GM18870 (cell line): ENCODE data around the gene CD247.
A peak's percentile ranks its signal among the peaks of the same experiment; 100 is the strongest.

ENCODE experiments used
- ATAC-seq: cut with Tn5 transposase; IDR thresholded peaks from one replicate; pipeline ENCODE4 v1.9.1; 2021; ENCODE audit warnings: moderate library complexity; ENCODE audit not compliant: unreplicated experiment

The CD247 gene

DNA sequence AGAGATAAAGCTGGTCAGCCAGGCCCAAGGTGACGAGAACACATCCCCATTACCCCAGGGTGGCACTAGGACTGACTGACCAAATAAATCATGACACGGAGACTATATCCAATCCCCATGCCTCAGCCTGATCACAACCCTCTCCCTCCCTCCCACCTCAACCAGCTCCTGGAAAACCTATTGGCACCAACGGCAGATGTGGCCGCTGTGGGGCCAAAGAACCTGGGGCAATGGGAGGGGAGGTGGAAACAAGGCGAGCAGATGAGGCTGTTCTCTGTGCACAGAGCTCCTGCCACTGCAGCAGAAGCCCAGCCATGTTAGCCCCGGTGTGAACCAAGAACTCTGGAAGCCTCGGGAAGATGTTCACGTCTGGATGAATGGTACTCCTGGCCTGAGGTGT lies 77.6 kb downstream of the CD247 start:
- no peak for ATAC-seq

DNA sequence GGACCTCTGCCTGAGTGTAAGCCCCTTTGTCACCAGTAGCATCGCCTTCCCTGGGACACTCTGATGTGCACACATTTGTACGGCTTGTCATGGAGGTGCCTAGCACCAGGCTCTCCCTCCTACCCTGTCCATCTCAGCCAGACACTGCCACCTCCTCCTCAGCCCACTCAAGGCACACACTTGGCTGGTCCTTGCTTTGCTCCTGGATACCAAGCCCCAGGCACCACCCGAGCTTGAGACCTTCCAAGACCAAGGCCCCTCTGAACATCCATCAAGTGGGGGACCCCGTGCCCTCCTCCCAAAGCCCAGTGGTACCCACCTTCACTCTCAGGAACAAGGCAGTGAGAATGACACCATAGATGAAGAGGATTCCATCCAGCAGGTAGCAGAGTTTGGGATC lies 78.0 kb downstream of the CD247 start:
- no peak for ATAC-seq

- ATAC-seq = no peak
Observed at GRCh38 chr1:167439301-167439988, 78.9 kb downstream of the CD247 start.

DNA sequence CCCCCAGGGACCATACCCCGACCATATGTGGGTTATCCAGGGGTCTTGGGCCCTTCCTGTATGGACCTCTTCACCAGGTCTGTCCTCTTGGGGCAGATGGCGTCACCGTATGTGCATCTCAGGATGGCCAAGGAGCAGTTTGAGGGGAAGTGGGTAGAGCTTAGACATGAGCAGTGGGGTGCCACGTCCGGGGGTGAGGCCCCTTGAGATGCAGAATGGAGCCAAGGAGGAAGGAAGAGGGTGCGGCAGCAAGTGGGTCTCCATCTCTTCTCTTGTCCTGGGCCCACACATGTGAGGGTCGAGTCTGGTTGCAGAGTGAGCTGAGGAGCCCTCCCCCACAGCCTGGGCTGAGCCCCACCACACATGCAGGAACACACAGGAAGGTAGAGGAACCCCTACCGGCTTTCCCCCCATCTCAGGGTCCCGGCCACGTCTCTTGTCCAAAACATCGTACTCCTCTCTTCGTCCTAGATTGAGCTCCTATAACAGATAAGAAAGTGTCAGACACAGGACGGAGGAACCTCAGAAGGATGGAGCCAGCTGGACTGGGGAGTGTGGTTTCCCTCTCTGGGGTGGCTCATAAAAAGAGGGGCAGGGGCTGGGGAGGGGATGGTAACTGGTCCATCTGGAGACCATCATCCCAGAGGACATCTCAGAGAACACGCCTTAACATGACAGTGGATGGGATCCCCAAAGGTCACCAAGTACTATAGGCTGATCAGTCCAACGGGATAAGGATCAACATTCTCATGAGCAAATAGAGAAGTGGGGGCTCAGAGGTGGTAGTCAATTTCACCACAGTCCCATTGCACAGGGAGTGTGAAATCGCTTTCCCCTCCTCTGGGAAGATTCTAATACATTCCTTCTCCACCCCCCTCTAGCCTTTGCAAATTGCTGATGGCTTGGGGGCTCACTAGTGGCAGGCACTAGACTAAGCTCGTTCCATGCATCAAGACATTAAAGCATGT lies 79.9 kb downstream of the CD247 start:
- no peak for ATAC-seq

DNA sequence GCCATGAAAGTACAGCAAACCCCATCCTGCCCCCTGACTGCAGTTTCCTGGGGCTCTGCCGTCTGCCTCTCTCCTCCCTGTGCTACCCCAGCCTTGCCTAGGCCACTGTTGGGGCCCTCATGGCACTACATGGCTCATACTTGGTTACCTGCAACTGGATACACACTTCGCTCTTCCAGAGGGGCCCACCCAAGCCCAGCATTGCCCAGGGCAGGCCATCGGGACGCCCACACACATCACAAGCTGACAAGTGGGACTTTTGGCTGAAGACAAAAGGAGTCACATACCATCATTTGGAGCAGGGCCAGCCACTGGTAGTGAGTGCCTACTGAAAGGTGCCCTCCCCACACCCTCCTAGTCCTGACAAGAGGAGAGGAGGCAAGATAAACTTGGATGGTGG lies 82.8 kb downstream of the CD247 start:
- ATAC-seq = no peak

DNA sequence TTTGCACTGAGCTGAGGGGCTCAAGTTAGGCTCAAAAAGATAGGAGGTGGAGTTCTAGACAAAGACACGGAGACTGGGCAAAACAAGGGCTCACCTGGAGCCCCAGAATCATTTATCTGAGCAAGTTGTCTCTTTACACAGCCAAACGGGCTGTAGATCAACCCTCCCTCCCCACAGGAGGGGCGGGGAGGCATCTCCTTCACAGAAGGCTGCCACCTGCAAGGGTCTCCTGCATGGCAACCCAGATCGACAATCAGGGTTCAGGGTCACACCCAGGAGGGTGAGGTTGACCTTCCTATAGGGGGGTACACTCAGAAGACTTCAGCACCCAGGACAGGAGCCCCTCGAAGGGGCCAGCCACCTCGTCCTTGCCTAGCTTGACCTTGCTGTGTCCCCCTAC lies 84.0 kb downstream of the CD247 start:
- no peak for ATAC-seq

- no peak for ATAC-seq
Observed at GRCh38 chr1:167433884-167434283, 84.4 kb downstream of the CD247 start.

DNA sequence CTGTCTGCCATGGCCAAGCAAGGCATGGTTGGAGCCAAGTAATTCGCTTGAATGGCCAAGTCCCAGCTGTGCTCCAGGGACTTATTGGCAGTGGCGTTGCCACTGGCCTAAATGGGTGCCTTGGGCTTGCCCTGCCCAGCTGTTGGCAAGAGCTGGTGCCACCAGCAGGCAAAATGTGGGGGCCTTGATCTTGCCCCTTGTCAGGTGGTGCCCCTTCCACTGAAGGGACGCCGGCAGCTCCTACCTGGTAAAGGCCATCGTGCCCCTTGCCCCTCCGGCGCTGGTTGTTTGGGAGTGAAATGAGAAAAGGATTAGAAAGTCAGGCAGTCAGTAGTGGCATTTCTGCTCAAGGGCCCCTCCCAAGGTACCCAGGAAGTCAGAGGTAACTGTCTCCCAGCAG lies 85.5 kb downstream of the CD247 start:
- no peak for ATAC-seq

DNA sequence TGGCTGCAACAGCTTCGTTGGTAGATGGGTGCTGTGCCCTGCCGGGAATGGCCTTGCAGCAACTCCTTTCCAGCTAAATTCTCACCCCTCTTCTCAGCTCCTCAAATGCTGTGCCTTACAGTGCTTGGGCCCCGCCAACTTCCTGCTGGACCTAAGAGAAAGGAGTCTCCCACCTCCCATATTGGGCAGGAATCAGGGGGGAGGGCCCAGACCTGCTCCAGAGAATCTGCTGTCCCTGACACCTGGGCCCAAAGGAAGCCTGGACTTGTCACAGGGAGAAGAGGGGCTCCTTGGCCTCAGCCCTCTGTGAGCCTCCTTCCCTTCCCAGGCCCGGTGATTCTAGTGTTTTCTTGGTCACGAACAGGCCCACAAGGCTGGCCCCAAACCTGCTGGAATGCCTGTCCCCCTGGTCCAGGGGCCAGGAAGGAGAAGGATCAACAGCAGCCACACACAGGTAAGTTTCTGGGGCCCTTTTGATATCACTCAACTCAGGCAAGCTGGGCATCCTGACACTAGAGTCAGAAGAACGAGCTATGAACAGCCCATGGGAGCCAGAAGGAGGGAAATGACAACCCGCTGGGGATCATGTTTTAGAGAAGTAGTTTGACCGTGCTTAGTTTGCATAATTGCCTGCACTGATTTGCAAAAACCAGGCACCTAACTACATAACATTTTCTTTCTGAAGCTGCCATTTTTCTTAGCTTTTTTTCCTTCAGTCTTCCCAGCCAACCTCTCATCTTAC lies 86.2 kb downstream of the CD247 start:
- ATAC-seq = no peak

- no peak for ATAC-seq
Observed at GRCh38 chr1:167431261-167431908, 86.9 kb downstream of the CD247 start.

GRCh38 chr1:167430849-167431242 lies 87.5 kb downstream of the CD247 start:
- no peak for ATAC-seq

DNA sequence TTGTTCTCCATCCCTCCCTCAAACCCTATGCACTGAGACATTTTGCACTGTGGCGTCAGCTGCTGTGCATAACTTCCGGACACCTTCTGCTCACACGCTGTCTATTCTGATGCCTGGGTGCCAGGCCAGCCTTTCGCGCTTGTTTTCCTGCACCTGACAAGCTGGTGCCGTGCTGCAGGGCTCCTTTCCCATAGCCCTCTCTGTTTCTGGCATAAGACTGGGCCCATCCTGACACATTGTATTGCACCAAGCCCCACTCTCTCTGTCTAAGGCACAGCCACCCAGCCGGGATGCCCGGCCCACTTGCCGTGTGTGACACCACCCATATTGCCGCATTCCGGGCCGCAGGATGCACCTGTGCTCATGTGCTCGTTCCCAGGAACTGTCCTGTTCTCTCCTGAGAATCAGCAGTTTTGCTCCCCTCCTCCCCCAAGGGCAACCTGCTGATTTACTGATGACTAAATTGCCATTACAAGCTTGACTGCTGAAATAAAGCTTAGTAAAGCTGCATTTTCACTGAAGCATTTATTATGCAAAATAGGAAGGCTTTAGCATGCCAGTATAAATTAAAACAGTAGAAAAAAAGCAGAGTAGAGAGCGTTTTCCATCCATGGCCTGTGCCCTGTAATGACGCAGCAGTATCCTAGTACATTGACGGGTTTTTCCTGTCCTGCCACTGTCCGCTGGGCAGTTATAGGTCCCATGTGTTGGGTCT lies 88.0 kb downstream of the CD247 start:
- peak; percentile 22 for ATAC-seq

DNA sequence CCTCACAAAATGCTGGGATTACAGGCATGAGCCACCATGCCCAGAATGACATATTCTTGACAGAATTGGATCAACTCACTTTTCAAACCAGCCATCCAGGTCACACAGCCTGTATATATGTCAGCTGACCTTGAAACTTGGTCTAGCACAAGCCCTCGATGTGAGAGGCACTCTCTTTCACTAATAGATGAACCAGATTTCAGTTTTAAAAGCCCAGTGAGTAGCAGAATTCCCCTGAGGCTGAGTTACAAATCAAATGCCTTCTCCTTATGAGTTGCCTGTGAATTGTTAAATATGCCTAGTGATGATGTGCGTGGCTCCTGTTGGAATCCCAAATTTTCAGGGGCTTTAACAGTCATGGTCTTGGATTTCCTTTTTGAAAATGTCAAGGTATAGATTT lies 88.7 kb downstream of the CD247 start:
- peak; percentile 50 for ATAC-seq

DNA sequence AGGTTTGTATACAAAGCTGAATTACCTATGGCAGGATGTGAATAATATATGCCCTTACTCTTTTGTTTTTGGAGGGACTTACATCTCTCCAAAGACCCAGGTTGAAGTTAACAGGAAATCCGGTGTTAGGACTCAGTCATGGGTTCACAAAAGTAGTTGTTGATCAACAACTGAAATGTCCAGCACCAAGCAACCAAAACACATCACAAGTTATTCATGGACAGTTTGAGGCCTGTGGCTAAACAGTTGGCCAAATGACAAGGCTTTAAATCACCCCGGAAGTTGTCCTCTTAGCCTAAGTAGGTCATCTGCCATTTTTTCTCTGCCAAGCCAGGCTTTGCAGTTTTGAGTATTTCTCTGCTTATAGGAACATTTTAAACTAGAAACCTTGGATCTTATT lies 89.9 kb downstream of the CD247 start:
- no peak for ATAC-seq

DNA sequence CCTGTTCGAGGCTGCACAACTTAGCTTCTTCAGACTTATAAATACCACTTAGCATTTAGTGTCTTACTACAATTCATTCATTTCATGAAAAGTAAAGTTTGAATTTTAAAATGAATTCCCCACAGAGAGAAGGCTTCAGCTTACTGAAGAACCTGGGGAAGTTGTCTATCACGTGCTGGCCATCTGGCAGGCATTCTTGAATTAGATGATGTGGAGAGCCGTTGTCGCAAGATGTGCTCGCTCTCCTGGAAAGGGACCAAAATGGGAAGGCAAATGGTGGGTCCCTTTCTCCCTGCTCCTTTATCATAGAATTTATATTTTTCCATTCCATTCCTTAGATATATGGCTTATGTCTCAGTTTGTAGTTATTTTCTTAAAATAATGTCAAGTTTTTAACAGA lies 90.5 kb downstream of the CD247 start:
- no peak for ATAC-seq

DNA sequence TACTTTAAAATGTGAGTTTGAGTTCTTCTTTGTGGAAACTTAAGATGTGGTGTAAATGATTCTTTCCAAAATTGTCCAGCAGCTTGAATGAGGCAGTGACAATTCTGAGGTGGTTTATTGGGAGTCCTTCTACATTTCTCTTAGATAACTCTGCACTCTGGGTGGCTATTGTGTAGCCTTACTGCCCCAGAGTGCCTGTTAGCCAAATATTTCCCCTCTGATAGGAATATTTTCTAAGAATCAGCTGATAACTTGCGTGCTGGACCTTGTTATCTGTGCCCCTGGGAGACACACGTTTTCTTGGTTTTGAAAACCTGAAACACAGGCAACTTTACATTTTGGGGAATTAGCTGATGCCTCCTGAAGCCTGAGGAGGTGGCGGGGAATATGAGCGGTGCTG lies 91.6 kb downstream of the CD247 start:
- no peak for ATAC-seq

GRCh38 chr1:167425482-167425881 lies 92.8 kb downstream of the CD247 start:
- ATAC-seq = no peak

- no peak for ATAC-seq
Observed at GRCh38 chr1:167423684-167424619, 94.4 kb downstream of the CD247 start.

- no peak for ATAC-seq
Observed at GRCh38 chr1:167420510-167420909, 97.8 kb downstream of the CD247 start.
